SK-N-SH treated with all-trans-retinoic acid at 6 μM for 48 hours (cell line): Measurements from ENCODE around the gene TFRC.

Experiments used
- ARNTL ChIP-seq: fragments of 450-650 bp; formaldehyde crosslinking; IDR thresholded peaks from 2 replicates; pipeline ENCODE4 v1.5.0; 2020; ENCODE audit warnings: low read depth, mild to moderate bottlenecking, moderate library complexity, borderline replicate concordance
- CREB5 ChIP-seq: fragments of 250-450 bp; sonication (Bioruptor Pico); IDR thresholded peaks from 2 replicates; pipeline ENCODE4 v1.5.1; 2020; ENCODE audit warnings: low read depth, mild to moderate bottlenecking, moderate library complexity
- PATZ1 ChIP-seq: fragments of 250-450 bp; sonication (Bioruptor Pico); IDR thresholded peaks from 2 replicates; pipeline ENCODE4 v1.8.0; 2020; ENCODE audit warnings: mild to moderate bottlenecking, moderate library complexity, borderline replicate concordance
- RARB ChIP-seq: fragments of 250-450 bp; sonication (Bioruptor Pico); IDR thresholded peaks from 2 replicates; pipeline ENCODE4 v1.8.0; 2021; ENCODE audit warnings: mild to moderate bottlenecking, moderate library complexity
- TCF4 ChIP-seq: fragments of 250-450 bp; sonication (Bioruptor Pico); IDR thresholded peaks from 2 replicates; pipeline ENCODE4 v1.8.0; 2021; ENCODE audit warnings: mild to moderate bottlenecking, moderate library complexity, borderline replicate concordance
- ZC3H10 ChIP-seq: fragments of 250-450 bp; sonication (Bioruptor Pico); IDR thresholded peaks from 2 replicates; pipeline ENCODE4 v1.5.1; 2021; ENCODE audit warnings: mild to moderate bottlenecking, moderate library complexity
- ZNF8 ChIP-seq: fragments of 450-650 bp; formaldehyde crosslinking; IDR thresholded peaks from 2 replicates; pipeline ENCODE4 v1.5.0; 2020; ENCODE audit warnings: mild to moderate bottlenecking, moderate library complexity
- TF ChIP-seq, protein P1 (sequence below): fragments of 250-450 bp; sonication (Bioruptor Pico); IDR thresholded peaks from 2 replicates; pipeline ENCODE4 v1.5.1; 2021; ENCODE audit warnings: mild to moderate bottlenecking, moderate library complexity

DNA sequence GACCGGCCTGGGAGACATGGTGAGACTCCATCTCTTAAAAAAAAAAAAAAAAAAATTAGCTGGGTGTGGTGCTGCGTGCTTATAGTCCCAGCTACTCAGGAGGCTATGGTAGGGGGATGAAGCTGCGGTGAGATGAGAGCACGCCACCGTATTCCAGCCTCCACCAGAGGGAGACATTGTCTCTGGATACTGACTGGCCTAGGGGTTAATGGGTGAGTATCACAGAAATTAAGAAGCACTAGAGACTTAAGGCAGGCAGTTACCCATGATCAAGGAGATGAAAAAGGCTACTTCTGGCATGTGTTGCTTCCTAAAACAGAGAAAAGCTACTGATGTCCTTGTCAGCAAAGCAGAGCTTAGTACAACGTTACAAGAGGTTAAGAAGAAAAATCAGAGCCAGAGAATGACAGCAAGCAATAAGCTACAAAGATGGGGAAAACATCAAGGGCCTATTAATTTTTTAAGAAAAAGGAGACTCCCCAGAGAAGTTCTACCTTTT is 8.6 kb downstream of the TFRC start:
- no peak for TF ChIP-seq ARNTL (CRISPR knock-in tag)
- TF ChIP-seq, protein P1, sequence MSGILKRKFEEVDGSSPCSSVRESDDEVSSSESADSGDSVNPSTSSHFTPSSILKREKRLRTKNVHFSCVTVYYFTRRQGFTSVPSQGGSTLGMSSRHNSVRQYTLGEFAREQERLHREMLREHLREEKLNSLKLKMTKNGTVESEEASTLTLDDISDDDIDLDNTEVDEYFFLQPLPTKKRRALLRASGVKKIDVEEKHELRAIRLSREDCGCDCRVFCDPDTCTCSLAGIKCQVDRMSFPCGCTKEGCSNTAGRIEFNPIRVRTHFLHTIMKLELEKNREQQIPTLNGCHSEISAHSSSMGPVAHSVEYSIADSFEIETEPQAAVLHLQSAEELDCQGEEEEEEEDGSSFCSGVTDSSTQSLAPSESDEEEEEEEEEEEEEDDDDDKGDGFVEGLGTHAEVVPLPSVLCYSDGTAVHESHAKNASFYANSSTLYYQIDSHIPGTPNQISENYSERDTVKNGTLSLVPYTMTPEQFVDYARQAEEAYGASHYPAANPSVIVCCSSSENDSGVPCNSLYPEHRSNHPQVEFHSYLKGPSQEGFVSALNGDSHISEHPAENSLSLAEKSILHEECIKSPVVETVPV (CRISPR knock-in tag): no peak
- TF ChIP-seq ZC3H10 (CRISPR knock-in tag): no peak
- no peak for TF ChIP-seq CREB5 (CRISPR knock-in tag)
- no peak for TF ChIP-seq PATZ1 (CRISPR knock-in tag)
- TF ChIP-seq RARB (CRISPR knock-in tag): no peak
- TF ChIP-seq TCF4: no peak
- no peak for TF ChIP-seq ZNF8 (CRISPR knock-in tag)
